Superior temporal gyrus (tissue), 1 donor: Measurements from ENCODE around the gene APOA5.
"Not testable (repeated sequence)": the region's sequence is repeated elsewhere in the genome, so short reads cannot be mapped to it uniquely, and the experiment has no call there.

ENCODE experiments used
- DNase-seq: peaks from one replicate; pipeline ENCODE4 v3.0.0-alpha.2; 2016; ENCODE audit errors: extremely low spot score

Gene APOA5, protein sequence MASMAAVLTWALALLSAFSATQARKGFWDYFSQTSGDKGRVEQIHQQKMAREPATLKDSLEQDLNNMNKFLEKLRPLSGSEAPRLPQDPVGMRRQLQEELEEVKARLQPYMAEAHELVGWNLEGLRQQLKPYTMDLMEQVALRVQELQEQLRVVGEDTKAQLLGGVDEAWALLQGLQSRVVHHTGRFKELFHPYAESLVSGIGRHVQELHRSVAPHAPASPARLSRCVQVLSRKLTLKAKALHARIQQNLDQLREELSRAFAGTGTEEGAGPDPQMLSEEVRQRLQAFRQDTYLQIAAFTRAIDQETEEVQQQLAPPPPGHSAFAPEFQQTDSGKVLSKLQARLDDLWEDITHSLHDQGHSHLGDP

GRCh38 chr11:116791813-116792143 is at the start of gene APOA5:
TSS of gene APOA5 (minus strand) at chr11:116791879. CDS start at chr11:116791860, 19 bp downstream.
- no peak for DNase-seq

GRCh38 chr11:116840746-116841296 is 49.1 kb upstream of the APOA5 start:
- no peak for DNase-seq

DNA sequence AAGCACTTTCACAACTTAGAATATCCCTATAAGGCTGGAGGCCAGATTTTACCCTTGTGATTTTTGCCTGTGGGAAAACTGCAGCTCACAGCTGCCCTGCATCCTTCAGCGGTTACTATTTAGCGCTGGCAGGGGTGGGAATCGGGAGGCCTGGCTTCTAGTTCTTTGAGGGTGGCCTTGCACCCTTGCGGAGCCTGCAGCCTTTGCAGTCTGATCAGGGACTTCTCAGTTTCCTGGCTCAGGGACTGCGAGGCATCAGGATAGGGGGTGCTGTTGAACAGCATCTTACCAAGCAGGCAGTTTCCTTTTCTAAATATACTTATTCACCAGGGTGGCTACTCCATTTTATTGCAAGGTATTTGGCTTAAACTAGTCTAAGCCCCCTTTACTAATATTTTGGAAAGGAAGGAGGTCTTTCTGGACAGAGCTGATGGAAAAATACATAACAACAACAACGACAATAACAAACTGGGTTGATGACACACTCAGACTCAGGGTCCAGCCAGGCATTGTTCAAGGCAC is 48.6 kb upstream of the APOA5 start:
- peak; percentile 50 for DNase-seq

DNA sequence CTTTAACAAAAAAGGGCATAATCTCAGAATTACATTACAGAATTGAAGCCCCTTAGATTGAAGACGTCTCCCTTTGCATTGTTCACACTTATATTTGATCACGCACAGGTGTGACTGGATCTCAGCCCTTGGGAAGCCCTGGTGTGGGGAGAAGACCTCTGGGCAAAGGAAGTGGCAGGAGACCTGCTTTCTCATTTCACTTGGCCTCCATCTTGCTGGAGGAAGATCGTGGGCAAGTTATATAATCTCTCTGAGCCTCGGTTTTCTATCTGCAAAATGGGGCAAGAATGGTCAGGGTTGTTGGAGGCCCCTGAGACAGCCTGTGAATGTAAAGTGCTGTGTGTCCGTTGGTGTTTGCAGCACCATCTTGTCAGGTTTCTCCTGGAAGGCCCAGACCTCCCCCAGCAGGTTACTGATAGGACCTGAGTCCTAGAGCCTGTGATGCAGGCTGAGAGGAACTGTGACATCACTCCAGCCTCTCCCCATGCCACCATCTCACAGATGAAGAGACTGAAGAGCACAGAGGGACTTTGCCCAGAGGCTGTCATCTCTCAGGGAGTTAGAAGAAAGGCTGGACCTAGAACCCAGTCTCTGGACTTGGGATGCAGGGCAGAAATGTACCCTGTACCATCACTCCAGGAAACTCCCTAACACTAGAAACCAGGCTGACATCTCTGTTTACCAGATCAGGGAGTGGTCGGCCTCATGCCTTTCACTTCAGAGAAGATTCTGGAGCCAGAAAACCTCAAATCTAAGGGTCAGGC is 46.8 kb upstream of the APOA5 start:
- no peak for DNase-seq

DNA sequence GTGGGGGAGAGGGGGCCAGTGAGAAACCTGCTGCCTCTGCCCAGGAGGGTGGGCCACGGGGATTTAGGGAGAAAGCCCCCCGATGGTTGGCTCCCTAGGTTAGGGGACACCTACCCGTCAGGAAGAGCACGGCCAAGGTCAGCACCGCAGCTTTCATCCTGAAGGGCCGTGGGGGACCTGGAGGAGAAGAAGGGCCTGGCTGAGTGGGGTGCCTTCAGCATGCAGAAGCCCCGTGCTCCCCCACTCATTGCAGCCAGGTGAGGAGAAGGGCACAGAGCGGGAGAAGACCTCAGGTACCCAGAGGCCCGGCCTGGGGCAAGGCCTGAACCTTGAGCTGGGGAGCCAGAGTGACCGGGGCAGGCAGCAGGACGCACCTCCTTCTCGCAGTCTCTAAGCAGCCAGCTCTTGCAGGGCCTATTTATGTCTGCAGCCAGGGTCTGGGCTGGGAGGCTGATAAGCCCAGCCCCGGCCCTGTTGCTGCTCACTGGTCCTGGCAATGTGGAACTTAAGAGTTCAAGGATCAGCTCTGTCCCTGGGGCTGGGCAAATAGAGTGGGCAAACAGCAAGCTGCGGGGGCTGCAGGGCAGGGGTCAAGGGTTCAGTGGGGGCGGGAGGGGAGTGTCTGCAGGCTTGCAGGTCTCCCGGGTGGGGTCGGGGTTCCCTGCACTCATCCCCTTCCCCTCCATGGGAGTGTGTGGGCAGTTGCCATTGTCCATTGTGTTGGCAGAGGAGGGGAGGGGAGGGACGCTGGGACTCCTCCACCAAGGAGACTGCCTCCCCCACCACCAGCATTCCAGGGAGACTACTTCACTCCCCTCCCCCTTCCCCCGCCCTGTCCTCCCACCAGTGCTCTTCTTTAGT is 45.8 kb upstream of the APOA5 start, which contains the start of gene APOA1:
Gene APOA1, minus strand, starts transcription at position 392 of the 861 bp plus-strand sequence. Its CDS starts 235 bp downstream, at position 157.
- DNase-seq = no peak

GRCh38 chr11:116836632-116836991 is 44.9 kb upstream of the APOA5 start:
- no peak for DNase-seq

- peak; percentile 77 for DNase-seq
Measured at GRCh38 chr11:116835791-116836631, 44.3 kb upstream of the APOA5 start.

GRCh38 chr11:116835042-116835772 is 43.5 kb upstream of the APOA5 start:
- DNase-seq = no peak

- not testable (repeated sequence) for DNase-seq
Measured at GRCh38 chr11:116834535-116835041, 42.9 kb upstream of the APOA5 start.

- DNase-seq = no peak
Measured at GRCh38 chr11:116833816-116834534, 42.3 kb upstream of the APOA5 start.

GRCh38 chr11:116833491-116833815 is 41.8 kb upstream of the APOA5 start:
- no peak for DNase-seq

DNA sequence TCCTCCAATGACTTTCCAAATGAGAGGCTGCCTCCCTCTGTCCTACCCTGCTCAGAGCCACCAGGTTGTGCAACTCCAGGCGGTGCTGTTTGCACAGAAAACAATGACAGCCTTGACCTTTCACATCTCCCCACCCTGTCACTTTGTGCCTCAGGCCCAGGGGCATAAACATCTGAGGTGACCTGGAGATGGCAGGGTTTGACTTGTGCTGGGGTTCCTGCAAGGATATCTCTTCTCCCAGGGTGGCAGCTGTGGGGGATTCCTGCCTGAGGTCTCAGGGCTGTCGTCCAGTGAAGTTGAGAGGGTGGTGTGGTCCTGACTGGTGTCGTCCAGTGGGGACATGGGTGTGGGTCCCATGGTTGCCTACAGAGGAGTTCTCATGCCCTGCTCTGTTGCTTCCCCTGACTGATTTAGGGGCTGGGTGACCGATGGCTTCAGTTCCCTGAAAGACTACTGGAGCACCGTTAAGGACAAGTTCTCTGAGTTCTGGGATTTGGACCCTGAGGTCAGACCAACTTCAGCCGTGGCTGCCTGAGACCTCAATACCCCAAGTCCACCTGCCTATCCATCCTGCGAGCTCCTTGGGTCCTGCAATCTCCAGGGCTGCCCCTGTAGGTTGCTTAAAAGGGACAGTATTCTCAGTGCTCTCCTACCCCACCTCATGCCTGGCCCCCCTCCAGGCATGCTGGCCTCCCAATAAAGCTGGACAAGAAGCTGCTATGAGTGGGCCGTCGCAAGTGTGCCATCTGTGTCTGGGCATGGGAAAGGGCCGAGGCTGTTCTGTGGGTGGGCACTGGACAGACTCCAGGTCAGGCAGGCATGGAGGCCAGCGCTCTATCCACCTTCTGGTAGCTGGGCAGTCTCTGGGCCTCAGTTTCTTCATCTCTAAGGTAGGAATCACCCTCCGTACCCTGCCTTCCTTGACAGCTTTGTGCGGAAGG is 40.9 kb upstream of the APOA5 start:
- no peak for DNase-seq

DNA sequence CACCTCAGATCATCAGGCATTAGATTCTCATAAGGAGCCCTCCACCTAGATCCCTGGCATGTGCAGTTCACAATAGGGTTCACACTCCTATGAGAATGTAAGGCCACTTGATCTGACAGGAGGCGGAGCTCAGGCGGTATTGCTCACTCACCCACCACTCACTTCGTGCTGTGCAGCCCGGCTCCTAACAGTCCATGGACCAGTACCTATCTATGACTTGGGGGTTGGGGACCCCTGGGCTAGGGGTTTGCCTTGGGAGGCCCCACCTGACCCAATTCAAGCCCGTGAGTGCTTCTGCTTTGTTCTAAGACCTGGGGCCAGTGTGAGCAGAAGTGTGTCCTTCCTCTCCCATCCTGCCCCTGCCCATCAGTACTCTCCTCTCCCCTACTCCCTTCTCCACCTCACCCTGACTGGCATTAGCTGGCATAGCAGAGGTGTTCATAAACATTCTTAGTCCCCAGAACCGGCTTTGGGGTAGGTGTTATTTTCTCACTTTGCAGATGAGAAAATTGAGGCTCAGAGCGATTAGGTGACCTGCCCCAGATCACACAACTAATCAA is 40.2 kb upstream of the APOA5 start:
- no peak for DNase-seq

GRCh38 chr11:116830184-116830912 is 38.7 kb upstream of the APOA5 start:
- no peak for DNase-seq

DNA sequence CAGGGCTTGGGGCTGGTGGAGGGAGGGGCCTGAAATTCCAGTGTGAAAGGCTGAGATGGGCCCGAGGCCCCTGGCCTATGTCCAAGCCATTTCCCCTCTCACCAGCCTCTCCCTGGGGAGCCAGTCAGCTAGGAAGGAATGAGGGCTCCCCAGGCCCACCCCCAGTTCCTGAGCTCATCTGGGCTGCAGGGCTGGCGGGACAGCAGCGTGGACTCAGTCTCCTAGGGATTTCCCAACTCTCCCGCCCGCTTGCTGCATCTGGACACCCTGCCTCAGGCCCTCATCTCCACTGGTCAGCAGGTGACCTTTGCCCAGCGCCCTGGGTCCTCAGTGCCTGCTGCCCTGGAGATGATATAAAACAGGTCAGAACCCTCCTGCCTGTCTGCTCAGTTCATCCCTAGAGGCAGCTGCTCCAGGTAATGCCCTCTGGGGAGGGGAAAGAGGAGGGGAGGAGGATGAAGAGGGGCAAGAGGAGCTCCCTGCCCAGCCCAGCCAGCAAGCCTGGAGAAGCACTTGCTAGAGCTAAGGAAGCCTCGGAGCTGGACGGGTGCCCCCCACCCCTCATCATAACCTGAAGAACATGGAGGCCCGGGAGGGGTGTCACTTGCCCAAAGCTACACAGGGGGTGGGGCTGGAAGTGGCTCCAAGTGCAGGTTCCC is 38.0 kb upstream of the APOA5 start, which contains the start of gene APOC3:
Gene APOC3, plus strand, starts transcription at position 383 of the 659 bp plus-strand sequence. CDS start 676 bp downstream, outside the sequence.
- DNase-seq = no peak
